Heart left ventricle (tissue), 13 donors: ENCODE results near the gene SLC44A1.

Source experiments
- CTCF ChIP-seq, 12 donors: fragments of 200-600 bp; sonication (generic) in 4 of 12; IDR thresholded peaks; one replicate each; pipeline versions ENCODE4 v1.5.0 to v1.8.0; 2018 to 2022; ENCODE audit warnings: antibody characterized with exemption in 12 of 12, mild to moderate bottlenecking in 5 of 12
- POLR2A ChIP-seq, 2 donors: fragments of 450-650 bp; IDR thresholded peaks; one replicate each; pipeline ENCODE4 v1.6.1; 2017; ENCODE audit warnings: antibody characterized with exemption in 2 of 2, mild to moderate bottlenecking in 2 of 2, moderate library complexity in 2 of 2
- donor health status: ischemic (EF 13 %, LVEDD 7.1; RV severe dilation, severe dysfunction).
- donor health status: DM: no; HTN: yes; CAD: no.
- donor health status: DM: no; HTN: no; CAD: no.
- donor health status: ischemic (EF 25% LVEDD 6.9; RV normal size, moderate dysfunction).
- donor health status: ischemic (EF 25% LVEDD 5.7; RV mildly dilated, moderate dysfunction).
- donor health status: ischemic (EF 35%, LVEDD 5.7; RV mildly dilated, moderate dysfunction).
- donor health status: nonischemic (EF 11% LVEDD 7.7; RV severe dilation, severe dysfunction).
- donor health status: DM: yes; HTN: yes; CAD: no.
- donor health status: PGD.
- donor health status: ischemic (EF 29% LVEDD 5.4; RV normal size, mild dysfunction).
- donor health status: nonischemic (EF 23%, LVEDD 6.1; RV moderate dilation, normal function).

GRCh38 chr9:105445203-105445881 is 200.9 kb downstream of the SLC44A1 start:
- TF ChIP-seq CTCF (IDR thresholded peaks at IDR 0.05) (no peak), POLR2A (IDR thresholded peaks at IDR 0.05) (no peak)
